GM18951 (cell line): Measurements from ENCODE around the gene PCDHB10.
"Not testable (repeated sequence)": the region's sequence is repeated elsewhere in the genome, so short reads cannot be mapped to it uniquely, and the experiment has no call there.

ENCODE experiments used
- POLR2A ChIP-seq: IDR thresholded peaks from 4 replicates; pipeline ENCODE4 v1.6.1; 2011; ENCODE audit warnings: mild to moderate bottlenecking; ENCODE audit not compliant: insufficient read length, insufficient read depth; ENCODE audit errors: extremely low read depth
- in situ Hi-C: fragments of 300-500 bp; cut with MboI; formaldehyde crosslinking; loops from one replicate; pipeline ENCODE4 v1.12.0; 2022; ENCODE audit warnings: low sequenced_read_pairs, mixed read lengths, inconsistent platforms; ENCODE audit not compliant: unreplicated experiment

Gene PCDHB10

DNA sequence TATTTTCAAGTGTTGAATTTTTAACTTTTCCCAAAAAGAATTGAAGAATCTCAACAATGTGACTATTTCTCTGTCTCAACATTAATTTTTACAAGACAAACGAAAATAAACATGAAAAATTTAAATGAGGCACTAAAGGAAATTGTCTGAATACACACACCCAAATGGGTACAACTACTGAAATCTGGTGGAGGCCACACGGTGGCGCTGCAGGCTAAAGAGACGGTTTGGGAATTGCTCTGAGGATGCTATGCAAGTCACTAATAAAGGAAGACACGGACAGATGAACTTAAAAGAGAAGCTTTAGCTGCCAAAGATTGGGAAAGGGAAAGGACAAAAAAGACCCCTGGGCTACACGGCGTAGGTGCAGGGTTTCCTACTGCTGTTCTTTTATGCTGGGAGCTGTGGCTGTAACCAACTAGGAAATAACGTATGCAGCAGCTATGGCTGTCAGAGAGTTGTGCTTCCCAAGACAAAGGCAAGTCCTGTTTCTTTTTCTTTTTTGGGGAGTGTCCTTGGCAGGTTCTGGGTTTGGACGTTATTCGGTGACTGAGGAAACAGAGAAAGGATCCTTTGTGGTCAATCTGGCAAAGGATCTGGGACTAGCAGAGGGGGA is at the start of gene PCDHB10:
Gene PCDHB10, plus strand, starts transcription at position 244 of the 616 bp plus-strand sequence. Its CDS starts 200 bp downstream, at position 444.
- no peak for TF ChIP-seq POLR2A
- in situ Hi-C loops, result no loop called here

DNA sequence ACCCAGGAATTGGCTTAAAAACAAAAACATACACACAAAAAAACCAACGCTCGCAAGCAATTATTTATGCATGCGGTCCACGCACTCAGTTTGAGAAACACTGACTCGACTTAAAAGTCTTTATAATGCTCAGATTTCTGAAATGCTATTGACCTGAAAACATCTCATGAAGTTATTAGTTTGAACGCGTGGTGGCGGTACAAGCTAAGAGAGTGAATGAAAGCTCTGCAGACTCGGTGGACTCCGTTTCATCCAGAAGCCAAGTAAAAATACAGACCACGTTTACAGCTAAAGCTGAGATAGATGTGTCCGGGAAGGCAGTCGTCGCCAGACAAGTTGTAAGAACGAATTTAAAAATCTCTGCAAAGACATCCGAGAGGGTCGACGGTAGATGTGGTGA is 42.3 kb upstream of the PCDHB10 start, which contains the start of gene PCDHB6:
Gene PCDHB6, plus strand, starts transcription at position 246 of the 400 bp plus-strand sequence. CDS start 201 bp downstream, outside the sequence.
- in situ Hi-C loops, result no loop called here
- no peak for TF ChIP-seq POLR2A

DNA sequence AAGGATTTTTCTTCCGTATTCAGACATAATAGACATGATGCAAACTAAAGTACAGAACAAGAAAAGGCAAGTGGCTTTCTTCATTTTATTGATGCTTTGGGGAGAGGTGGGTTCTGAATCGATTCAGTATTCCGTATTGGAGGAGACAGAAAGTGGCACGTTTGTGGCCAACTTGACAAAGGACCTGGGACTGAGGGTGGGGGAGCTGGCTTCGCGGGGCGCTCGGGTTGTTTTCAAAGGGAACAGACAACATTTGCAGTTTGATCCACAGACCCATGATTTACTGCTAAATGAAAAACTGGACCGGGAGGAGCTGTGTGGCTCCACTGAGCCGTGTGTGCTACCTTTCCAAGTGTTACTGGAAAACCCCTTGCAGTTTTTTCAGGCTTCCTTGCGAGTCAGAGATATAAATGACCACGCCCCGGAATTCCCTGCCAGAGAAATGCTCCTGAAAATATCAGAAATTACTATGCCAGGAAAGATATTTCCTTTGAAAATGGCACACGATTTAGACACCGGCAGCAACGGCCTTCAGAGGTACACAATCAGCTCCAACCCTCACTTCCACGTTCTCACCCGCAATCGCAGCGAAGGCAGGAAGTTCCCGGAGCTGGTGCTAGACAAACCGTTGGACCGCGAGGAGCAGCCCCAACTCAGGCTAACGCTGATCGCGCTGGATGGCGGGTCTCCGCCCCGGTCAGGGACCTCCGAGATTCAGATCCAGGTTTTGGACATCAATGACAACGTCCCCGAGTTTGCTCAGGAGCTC is 41.7 kb upstream of the PCDHB10 start:
- no peak for TF ChIP-seq POLR2A
- in situ Hi-C loops, result no loop called here

DNA sequence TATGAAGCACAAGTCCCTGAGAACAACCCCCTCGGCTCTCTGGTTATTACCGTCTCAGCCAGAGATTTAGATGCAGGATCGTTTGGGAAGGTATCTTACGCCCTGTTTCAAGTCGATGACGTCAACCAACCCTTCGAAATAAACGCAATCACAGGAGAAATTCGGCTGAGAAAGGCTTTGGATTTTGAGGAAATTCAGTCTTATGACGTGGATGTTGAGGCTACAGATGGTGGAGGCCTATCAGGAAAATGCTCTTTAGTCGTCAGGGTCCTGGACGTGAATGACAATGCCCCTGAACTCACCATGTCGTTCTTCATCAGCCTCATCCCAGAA is 41.2 kb upstream of the PCDHB10 start:
- TF ChIP-seq POLR2A, result no peak
- in situ Hi-C loops, result no loop called here

DNA sequence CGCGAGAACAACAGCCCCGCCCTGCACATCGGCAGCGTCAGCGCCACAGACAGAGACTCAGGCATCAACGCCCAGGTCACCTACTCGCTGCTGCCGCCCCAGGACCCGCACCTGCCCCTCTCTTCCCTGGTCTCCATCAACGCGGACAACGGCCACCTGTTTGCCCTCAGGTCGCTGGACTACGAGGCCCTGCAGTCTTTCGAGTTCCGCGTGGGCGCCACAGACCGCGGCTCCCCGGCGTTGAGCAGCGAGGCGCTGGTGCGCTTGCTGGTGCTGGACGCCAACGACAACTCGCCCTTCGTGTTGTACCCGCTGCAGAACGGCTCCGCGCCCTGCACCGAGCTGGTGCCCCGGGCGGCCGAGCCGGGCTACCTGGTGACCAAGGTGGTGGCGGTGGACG is 40.5 kb upstream of the PCDHB10 start:
- in situ Hi-C loops, result not testable (repeated sequence)

DNA sequence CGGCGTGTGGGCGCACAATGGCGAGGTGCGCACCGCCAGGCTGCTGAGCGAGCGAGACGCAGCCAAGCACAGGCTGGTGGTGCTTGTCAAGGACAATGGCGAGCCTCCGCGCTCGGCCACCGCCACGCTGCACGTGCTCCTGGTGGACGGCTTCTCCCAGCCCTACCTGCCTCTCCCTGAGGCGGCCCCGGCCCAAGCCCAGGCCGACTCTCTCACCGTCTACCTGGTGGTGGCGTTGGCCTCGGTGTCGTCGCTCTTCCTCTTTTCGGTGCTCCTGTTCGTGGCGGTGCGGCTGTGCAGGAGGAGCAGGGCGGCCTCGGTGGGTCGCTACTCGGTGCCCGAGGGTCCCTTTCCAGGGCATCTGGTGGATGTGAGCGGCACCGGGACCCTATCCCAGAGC is 40.1 kb upstream of the PCDHB10 start:
- in situ Hi-C loops, result not testable (repeated sequence)

DNA sequence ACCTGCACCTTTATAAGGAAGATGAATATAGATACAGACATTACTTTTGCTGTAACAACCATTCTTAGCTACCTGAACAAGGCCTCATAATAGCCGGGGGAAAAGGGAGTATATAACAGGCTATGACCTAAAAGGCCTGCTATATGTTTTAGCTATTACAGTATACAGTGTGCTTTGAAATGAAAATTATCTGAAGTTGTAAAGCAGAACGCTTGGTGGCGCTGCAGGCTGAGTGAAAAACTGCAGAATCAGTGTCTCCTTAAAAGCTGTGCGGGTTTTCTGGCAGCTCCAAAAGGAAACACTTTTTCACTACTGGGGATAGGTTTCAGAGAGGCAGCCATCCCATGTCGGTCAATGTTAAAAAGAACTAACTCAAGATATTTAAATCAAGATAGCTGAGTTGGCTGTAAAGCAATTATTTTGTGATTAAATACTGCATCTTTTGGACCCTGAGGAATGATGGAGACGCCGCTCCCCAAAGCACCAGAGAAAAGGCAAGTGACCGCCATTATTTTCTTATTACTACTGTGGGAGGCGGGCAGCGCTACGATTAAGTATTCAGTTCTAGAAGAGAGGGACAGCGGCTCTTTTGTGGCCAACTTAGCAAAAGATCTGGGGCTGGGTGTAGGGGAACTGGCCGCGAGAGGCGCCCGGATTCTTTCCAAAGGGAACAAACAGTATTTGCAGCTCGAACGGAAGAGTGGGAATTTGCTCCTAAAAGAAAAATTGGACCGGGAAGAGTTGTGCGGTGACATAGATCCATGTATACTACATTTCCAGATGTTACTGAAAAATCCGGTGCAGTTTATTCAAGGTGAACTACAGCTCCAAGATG is 36.4 kb upstream of the PCDHB10 start:
- no peak for TF ChIP-seq POLR2A
- in situ Hi-C loops, result no loop called here

DNA sequence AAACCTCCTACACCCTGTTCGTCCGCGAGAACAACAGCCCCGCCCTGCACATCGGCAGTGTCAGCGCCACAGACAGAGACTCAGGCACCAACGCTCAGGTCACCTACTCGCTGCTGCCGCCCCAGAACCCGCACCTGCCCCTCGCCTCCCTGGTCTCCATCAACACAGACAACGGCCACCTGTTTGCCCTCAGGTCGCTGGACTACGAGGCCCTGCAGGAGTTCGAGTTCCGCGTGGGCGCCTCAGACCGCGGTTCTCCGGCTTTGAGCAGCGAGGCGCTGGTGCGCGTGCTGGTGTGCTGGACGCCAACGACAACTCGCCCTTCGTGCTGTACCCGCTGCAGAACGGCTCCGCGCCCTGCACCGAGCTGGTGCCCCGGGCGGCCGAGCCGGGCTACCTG is 34.8 kb upstream of the PCDHB10 start:
- in situ Hi-C loops, result not testable (repeated sequence)

DNA sequence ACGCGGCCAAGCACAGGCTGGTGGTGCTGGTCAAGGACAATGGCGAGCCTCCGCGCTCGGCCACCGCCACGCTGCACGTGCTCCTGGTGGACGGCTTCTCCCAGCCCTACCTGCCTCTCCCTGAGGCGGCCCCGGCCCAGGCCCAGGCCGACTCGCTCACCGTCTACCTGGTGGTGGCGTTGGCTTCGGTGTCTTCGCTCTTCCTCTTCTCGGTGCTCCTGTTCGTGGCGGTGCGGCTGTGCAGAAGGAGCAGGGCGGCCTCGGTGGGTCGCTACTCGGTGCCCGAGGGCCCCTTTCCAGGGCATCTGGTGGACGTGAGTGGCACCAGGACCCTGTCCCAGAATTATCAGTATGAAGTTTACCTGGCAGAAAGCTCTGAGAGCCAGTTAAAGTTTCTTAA is 34.3 kb upstream of the PCDHB10 start:
- in situ Hi-C loops, result not testable (repeated sequence)

DNA sequence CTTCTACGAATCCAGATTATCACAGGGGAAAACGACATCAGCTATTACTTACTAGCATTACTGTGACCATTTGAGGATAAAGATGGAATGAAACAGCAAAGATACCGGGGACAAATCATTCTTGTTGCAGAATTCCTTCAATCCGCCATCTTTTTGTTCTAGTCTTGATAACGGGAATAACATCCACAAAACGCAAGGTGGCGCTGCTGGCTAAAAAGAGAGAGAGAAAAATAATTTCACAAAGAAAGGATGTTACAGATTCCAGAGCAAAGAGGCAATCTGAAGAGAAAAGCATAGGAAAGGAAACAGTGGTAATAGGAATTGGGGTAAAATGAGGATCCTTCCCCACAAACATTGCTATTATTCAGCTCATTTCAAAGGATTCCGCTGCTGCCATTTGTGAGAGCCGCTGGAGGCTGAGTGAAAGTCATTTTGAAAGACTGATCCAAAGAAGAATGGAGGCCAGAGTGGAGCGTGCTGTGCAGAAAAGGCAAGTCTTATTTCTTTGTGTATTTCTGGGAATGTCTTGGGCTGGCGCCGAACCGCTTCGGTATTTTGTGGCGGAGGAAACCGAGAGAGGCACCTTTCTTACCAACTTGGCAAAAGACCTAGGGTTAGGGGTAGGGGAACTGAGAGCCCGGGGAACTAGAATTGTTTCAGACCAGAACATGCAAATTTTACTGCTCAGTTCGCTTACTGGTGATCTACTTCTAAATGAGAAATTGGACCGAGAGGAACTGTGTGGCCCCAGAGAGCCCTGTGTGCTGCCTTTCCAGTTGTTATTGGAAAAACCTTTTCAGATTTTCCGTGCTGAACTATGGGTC is 19.6 kb upstream of the PCDHB10 start, which contains the start of gene PCDHB7:
Gene PCDHB7, plus strand, starts transcription at position 264 of the 824 bp plus-strand sequence. Its CDS starts 192 bp downstream, at position 456.
- in situ Hi-C loops, result no loop called here
- TF ChIP-seq POLR2A, result no peak

DNA sequence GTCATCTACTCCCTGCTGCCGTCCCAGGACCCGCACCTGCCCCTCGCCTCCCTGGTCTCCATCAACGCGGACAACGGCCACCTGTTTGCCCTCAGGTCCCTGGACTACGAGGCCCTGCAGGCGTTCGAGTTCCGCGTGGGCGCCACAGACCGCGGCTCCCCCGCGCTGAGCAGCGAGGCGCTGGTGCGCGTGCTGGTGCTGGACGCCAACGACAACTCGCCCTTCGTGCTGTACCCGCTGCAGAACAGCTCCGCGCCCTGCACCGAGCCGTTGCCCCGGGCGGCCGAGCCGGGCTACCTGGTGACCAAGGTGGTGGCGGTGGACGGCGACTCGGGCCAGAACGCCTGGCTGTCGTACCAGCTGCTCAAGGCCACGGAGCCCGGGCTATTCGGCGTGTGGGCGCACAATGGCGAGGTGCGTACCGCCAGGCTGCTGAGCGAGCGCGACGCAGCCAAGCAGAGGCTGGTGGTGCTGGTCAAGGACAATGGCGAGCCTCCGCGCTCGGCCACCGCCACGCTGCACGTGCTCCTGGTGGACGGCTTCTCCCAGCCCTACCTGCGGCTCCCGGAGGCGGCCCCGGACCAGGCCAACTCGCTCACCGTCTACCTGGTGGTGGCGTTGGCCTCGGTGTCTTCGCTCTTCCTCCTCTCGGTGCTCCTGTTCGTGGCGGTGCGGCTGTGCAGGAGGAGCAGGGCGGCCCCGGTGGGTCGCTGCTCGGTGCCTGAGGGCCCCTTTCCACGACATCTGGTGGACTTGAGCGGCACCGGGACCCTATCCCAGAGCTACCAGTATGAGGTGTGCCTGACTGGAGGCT is 17.7 kb upstream of the PCDHB10 start:
- in situ Hi-C loops, result not testable (repeated sequence)

DNA sequence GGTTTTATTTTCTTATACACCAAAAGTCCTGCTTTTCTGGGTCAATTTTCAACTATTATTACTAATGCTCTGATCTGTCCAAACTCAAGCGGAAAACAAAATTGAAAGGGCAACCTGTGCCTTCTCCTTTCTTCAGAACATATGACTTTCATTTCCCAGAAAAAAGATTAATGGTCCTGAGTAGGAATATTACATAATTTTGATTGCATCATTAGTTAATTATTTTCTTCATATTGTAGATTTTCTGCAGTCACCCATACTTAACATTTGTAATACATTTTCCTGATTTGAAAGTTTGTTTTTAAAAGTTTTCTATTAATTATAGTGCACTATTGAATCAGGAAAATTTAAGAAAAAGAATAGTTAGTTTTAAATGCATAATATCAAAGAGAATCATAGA is 16.2 kb upstream of the PCDHB10 start:
- in situ Hi-C loops, result no loop called here
- no peak for TF ChIP-seq POLR2A

DNA sequence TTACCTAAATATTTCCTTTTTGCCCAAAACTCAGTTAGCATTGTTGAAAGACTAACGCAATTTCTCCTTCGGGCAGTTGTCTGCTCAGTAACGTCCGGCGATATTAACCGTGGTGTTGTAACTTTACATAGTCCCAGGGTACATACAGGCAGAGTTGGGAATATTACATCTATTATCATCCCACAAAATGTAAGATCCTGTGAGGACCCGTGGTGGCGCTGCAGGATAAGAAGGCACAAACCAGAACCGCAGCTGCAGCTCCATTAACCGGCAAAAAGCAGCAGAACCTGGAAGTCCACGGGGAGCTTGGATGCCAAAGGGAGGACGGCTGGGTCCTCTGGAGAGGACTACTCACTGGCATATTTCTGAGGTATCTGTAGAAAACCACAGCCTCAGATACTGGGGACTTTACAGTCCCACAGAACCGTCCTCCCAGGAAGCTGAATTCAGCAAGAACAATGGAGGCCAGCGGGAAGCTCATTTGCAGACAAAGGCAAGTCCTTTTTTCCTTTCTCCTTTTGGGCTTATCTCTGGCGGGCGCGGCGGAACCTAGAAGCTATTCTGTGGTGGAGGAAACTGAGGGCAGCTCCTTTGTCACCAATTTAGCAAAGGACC is 14.5 kb upstream of the PCDHB10 start, which contains the start of gene PCDHB8:
Gene PCDHB8, plus strand, starts transcription at position 214 of the 615 bp plus-strand sequence. Its CDS starts 245 bp downstream, at position 459.
- in situ Hi-C loops, result not testable (repeated sequence)

DNA sequence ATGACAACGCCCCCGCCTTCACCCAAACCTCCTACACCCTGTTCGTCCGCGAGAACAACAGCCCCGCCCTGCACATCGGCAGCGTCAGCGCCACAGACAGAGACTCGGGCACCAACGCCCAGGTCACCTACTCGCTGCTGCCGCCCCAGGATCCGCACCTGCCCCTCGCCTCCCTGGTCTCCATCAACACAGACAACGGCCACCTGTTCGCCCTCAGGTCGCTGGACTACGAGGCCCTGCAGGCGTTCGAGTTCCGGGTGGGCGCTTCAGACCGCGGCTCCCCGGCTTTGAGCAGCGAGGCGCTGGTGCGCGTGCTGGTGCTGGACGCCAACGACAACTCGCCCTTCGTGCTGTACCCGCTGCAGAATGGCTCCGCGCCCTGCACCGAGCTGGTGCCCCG is 12.8 kb upstream of the PCDHB10 start:
- in situ Hi-C loops, result not testable (repeated sequence)

DNA sequence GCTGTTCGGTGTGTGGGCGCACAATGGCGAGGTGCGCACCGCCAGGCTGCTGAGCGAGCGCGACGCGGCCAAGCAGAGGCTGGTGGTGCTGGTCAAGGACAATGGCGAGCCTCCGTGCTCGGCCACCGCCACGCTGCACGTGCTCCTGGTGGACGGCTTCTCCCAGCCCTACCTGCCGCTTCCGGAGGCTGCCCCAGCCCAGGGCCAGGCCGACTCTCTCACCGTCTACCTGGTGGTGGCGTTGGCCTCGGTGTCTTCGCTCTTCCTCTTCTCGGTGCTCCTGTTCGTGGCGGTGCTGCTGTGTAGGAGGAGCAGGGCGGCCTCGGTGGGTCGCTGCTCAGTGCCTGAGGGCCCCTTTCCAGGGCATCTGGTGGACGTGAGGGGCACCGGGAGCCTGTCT is 12.3 kb upstream of the PCDHB10 start:
- in situ Hi-C loops, result not testable (repeated sequence)
